Esophagus squamous epithelium (tissue), 4 donors: Measurements from ENCODE around the gene FGF18.

ENCODE experiments used
- CTCF ChIP-seq, 6 experiments: fragments of 450-650 bp in 4 of 6; fragments of 200-600 bp in 2 of 6; sonication (generic) in 2 of 6; IDR thresholded peaks; one replicate each; pipeline ENCODE4 v1.5.1; 2016 to 2019; ENCODE audit warnings: antibody characterized with exemption in 6 of 6, mild to moderate bottlenecking in 4 of 6, moderate library complexity in 4 of 6
- POLR2A ChIP-seq, 4 donors: fragments of 450-650 bp; IDR thresholded peaks; one replicate each; pipeline ENCODE4 v1.6.1; 2017; ENCODE audit warnings: antibody characterized with exemption in 4 of 4, mild to moderate bottlenecking in 4 of 4, moderate library complexity in 3 of 4

DNA sequence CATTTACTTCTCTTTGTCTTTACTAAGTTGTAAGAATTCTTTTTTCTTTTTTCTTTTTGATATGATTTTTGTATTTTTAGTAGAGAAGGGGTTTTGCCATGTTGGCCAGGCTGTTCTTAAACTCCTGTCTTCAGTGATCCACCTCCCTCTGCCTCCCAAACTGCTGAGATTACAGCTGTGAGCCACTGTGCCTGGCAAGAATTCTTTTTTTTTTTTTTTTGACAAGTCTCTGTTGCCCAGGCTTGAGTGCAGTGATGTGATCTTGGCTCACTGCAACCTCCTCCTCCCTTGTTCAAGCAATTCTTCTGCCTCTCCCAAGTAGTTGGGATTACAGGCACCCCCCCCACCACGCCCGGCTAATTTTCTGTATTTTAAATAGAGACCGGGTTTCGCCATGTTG lies 21.8 kb upstream of the FGF18 start:
- TF ChIP-seq CTCF (IDR thresholded peaks at IDR 0.05) (no peak), POLR2A (IDR thresholded peaks at IDR 0.05) (no peak)
